Common myeloid progenitor, CD34-positive (primary cell): Measurements from ENCODE around the gene SLC22A14.
A peak's percentile ranks its signal among the peaks of the same experiment; 100 is the strongest.

ENCODE experiments used
- CTCF ChIA-PET: fragments of 350-600 bp; sonication (Branson Sonifier 250); formaldehyde crosslinking; loops from one replicate; lab custom pipeline; 2021; ENCODE audit warnings: antibody characterized with exemption; lab: Charles Lee
- POLR2A ChIA-PET: fragments of 350-600 bp; sonication (Branson Sonifier 250); formaldehyde crosslinking; loops from one replicate; lab custom pipeline; 2021; ENCODE audit warnings: antibody characterized with exemption; lab: Charles Lee
- DNase-seq, 3 donors: peaks; one replicate each; pipeline versions ENCODE4 v3.0.0 to v3.0.0-alpha.2; 2013
- H3K27ac ChIP-seq, 2 experiments: 1 replicate in 1 of 2; 2 replicates in 1 of 2; pipeline ENCODE4 v1.7.0; 2013; ENCODE audit warnings: inconsistent platforms in 2 of 2, low read length in 2 of 2, mild to moderate bottlenecking in 2 of 2, low read depth in 1 of 2, moderate library complexity in 1 of 2; ENCODE audit not compliant: severe bottlenecking in 2 of 2, insufficient read depth in 1 of 2, poor library complexity in 1 of 2
- H3K27me3 ChIP-seq, 5 experiments: replicated peaks in 2 of 5; 1 replicate in 3 of 5; 2 replicates in 2 of 5; pipeline versions ENCODE4 v1.6.1 to v1.7.0; 2013; ENCODE audit warnings: low read length in 4 of 5, mild to moderate bottlenecking in 2 of 5, moderate library complexity in 2 of 5, inconsistent platforms in 1 of 5; ENCODE audit not compliant: insufficient read depth in 5 of 5, control insufficient read depth in 4 of 5
- H3K36me3 ChIP-seq, 4 experiments: 1 replicate in 2 of 4; 2 replicates in 2 of 4; pipeline versions ENCODE4 v1.6.1 to v1.7.0; 2013; ENCODE audit warnings: low read length in 3 of 4, control low read depth in 1 of 4, mild to moderate bottlenecking in 1 of 4; ENCODE audit not compliant: control insufficient read depth in 4 of 4, insufficient read depth in 4 of 4
- H3K4me1 ChIP-seq, 4 experiments: 1 replicate in 3 of 4; 2 replicates in 1 of 4; pipeline versions ENCODE4 v1.6.1 to v1.7.1; 2013; ENCODE audit warnings: low read length in 3 of 4, mild to moderate bottlenecking in 3 of 4, control low read depth in 1 of 4, inconsistent platforms in 1 of 4, moderate library complexity in 1 of 4; ENCODE audit not compliant: control insufficient read depth in 4 of 4, insufficient read depth in 4 of 4; ENCODE audit errors: control extremely low read depth in 1 of 4
- H3K4me3 ChIP-seq, 7 experiments: 1 replicate in 4 of 7; 2 replicates in 3 of 7; pipeline versions ENCODE4 v1.5.1 to v1.7.0; 2013; ENCODE audit warnings: mild to moderate bottlenecking in 7 of 7, low read length in 6 of 7, moderate library complexity in 6 of 7, inconsistent platforms in 2 of 7, low read depth in 2 of 7, control low read depth in 1 of 7; ENCODE audit not compliant: insufficient read depth in 4 of 7, control insufficient read depth in 1 of 7; ENCODE audit errors: extremely low read depth in 1 of 7
- H3K9me3 ChIP-seq, 5 experiments: 1 replicate in 4 of 5; 2 replicates in 1 of 5; pipeline versions ENCODE4 v1.6.1 to v1.7.1; 2013; ENCODE audit warnings: low read length in 4 of 5, mild to moderate bottlenecking in 2 of 5, inconsistent platforms in 1 of 5, low read depth in 1 of 5, moderate library complexity in 1 of 5; ENCODE audit not compliant: control insufficient read depth in 4 of 5, insufficient read depth in 2 of 5; ENCODE audit errors: control extremely low read depth in 1 of 5
- WGBS: methylation state at CpG from one replicate; pipeline ENCODE4 v1.1.5; 2013; ENCODE audit not compliant: insufficient coverage; 5-methylcytosine and 5-hydroxymethylcytosine counted together

The SLC22A14 gene

GRCh38 chr3:38327335-38328009, 45.4 kb downstream of the SLC22A14 start:
- Histone ChIP-seq H3K36me3 (no peaks in the 10 kb centered on the region), H3K4me1 (no peaks in the 10 kb centered on the region), H3K9me3 (peaks cover 0 to 11% (median 8%) of the 10 kb centered on the region in 5 experiments), H3K27ac (no peak overlapping the region), H3K27me3 (no peaks in the 10 kb centered on the region), H3K4me3 (no peak overlapping the region)
- DNase-seq, result peak in 2 of 3 donors; percentile 49 to 63
- ChIA-PET POLR2A (no interaction called here), CTCF (interaction anchor here (1.3 to 1.5 kb wide), 2 partner anchors 17 to 29 kb away, joined by 3 to 5 read pairs; no protein-coding TSS in a partner anchor)

GRCh38 chr3:38331257-38332022, 49.3 kb downstream of the SLC22A14 start:
- peaks cover 0 to 11% (median 6%) of the 10 kb centered on the region in 5 experiments for H3K9me3 ChIP-seq
- 94% methylated on average over 2 of the region's 4 CpGs for WGBS
- CTCF ChIA-PET, result no interaction called here
- H3K4me1 ChIP-seq, result no peaks in the 10 kb centered on the region
- no peaks in the 10 kb centered on the region for H3K36me3 ChIP-seq
- POLR2A ChIA-PET, result no interaction called here
- no peaks in the 10 kb centered on the region for H3K27me3 ChIP-seq
- no peak overlapping the region for H3K27ac ChIP-seq
- H3K4me3 ChIP-seq, result no peak overlapping the region
- DNase-seq, result no peak

GRCh38 chr3:38332201-38332600, 50.1 kb downstream of the SLC22A14 start:
- no peaks in the 10 kb centered on the region for H3K4me1 ChIP-seq
- no peaks in the 10 kb centered on the region for H3K36me3 ChIP-seq
- POLR2A ChIA-PET, result interaction anchor here (0.6 kb wide), 1 partner anchor 206 kb away, joined by 3 read pairs; no protein-coding TSS in a partner anchor
- no peak overlapping the region for H3K27ac ChIP-seq
- peaks cover 0 to 4% (median 2%) of the 10 kb centered on the region in 5 experiments for H3K9me3 ChIP-seq
- no peaks in the 10 kb centered on the region for H3K27me3 ChIP-seq
- CTCF ChIA-PET, result interaction anchor here (2.0 kb wide), 1 partner anchor 14 kb away, joined by 7 read pairs; the partner anchor contains the start of gene XYLB
- 20% methylated on average over 1 of the region's 3 CpGs for WGBS
- DNase-seq, result peak in 2 of 3 donors; percentile 35 to 37
- no peak overlapping the region for H3K4me3 ChIP-seq

- Histone ChIP-seq H3K4me1 (no peaks in the 10 kb centered on the region), H3K27me3 (no peaks in the 10 kb centered on the region), H3K36me3 (no peaks in the 10 kb centered on the region), H3K4me3 (no peak overlapping the region), H3K9me3 (no peaks in the 10 kb centered on the region), H3K27ac (no peak overlapping the region)
- WGBS, result 85% methylated on average over 3 of the region's 5 CpGs
- POLR2A ChIA-PET, result no interaction called here
- no peak for DNase-seq
- CTCF ChIA-PET, result interaction anchor here (1.0 to 2.0 kb wide), 5 partner anchors 10 to 216 kb away, joined by 3 to 7 read pairs (median 3); partner anchors contain the start of genes ACAA1 and XYLB
These were observed 52.3 kb downstream of the SLC22A14 start for GRCh38 chr3:38334142-38335055.

- H3K9me3 ChIP-seq, result no peaks in the 10 kb centered on the region
- no peaks in the 10 kb centered on the region for H3K27me3 ChIP-seq
- H3K27ac ChIP-seq, result no peak overlapping the region
- no peak for DNase-seq
- no peak overlapping the region for H3K4me3 ChIP-seq
- ChIA-PET POLR2A (interaction anchor here (0.5 kb wide), 1 partner anchor 26 kb away, joined by 5 read pairs; no protein-coding TSS in a partner anchor), CTCF (interaction anchor here (0.6 to 1.1 kb wide), 4 partner anchors 14 to 217 kb away, joined by 3 read pairs; partner anchors contain the start of gene ACAA1)
- 81% methylated on average over 4 of the region's 6 CpGs for WGBS
- H3K4me1 ChIP-seq, result no peaks in the 10 kb centered on the region
- no peaks in the 10 kb centered on the region for H3K36me3 ChIP-seq
These were observed 53.2 kb downstream of the SLC22A14 start for GRCh38 chr3:38335263-38335662.

GRCh38 chr3:38337703-38338102, 55.6 kb downstream of the SLC22A14 start:
- Histone ChIP-seq H3K27ac (no peak overlapping the region), H3K4me3 (no peak overlapping the region), H3K4me1 (no peaks in the 10 kb centered on the region), H3K9me3 (peaks cover 0 to 2% (median 0%) of the 10 kb centered on the region in 5 experiments), H3K27me3 (no peaks in the 10 kb centered on the region), H3K36me3 (no peaks in the 10 kb centered on the region)
- DNase-seq, result no peak
- no CpG with 5 or more reads among the region's 2 CpGs for WGBS
- ChIA-PET CTCF (interaction anchor here (3.5 kb wide), 1 partner anchor 221 kb away, joined by 15 read pairs; no protein-coding TSS in a partner anchor), POLR2A (no interaction called here)
